Measurements from ENCODE around the gene FMN2.

The FMN2 gene

GRCh38 chr1:240190881-240191401 is 99.3 kb downstream of the FMN2 start:
- H3K9me3 Mint-ChIP-seq = no peaks in the 10 kb centered on the region
- peak; percentile 65 for ATAC-seq
- no peak for DNase-seq (ENCODE audit: low spot score in 2 of 2)
- no peak overlapping the region for H3K4me3 Mint-ChIP-seq
- H3K36me3 Mint-ChIP-seq = no peaks in the 10 kb centered on the region
- peaks cover 6% of the 10 kb centered on the region for H3K4me1 Mint-ChIP-seq
- H3K27ac Mint-ChIP-seq = no peak overlapping the region

- ATAC-seq = no peak
- no peaks in the 10 kb centered on the region for H3K36me3 Mint-ChIP-seq
Observed at GRCh38 chr1:240192851-240193250, 101.2 kb downstream of the FMN2 start.

GRCh38 chr1:240193679-240194078 is 102.0 kb downstream of the FMN2 start:
- no peaks in the 10 kb centered on the region for H3K36me3 Mint-ChIP-seq
- ATAC-seq (peak; percentile 79), DNase-seq (ENCODE audit: low spot score in 2 of 2) (no peak)
- no peak overlapping the region for H3K4me3 Mint-ChIP-seq
- no peaks in the 10 kb centered on the region for H3K9me3 Mint-ChIP-seq
- peaks cover 6% of the 10 kb centered on the region for H3K4me1 Mint-ChIP-seq
- no peak overlapping the region for H3K27ac Mint-ChIP-seq

More at GRCh38 chr1:240192851-240193250, 101.2 kb downstream of the FMN2 start:
- H3K4me1 Mint-ChIP-seq = peaks cover 6% of the 10 kb centered on the region
- no peak overlapping the region for H3K4me3 Mint-ChIP-seq
- no peaks in the 10 kb centered on the region for H3K9me3 Mint-ChIP-seq
- H3K27ac Mint-ChIP-seq = no peak overlapping the region
- DNase-seq (ENCODE audit: low spot score in 2 of 2) = no peak

DNA sequence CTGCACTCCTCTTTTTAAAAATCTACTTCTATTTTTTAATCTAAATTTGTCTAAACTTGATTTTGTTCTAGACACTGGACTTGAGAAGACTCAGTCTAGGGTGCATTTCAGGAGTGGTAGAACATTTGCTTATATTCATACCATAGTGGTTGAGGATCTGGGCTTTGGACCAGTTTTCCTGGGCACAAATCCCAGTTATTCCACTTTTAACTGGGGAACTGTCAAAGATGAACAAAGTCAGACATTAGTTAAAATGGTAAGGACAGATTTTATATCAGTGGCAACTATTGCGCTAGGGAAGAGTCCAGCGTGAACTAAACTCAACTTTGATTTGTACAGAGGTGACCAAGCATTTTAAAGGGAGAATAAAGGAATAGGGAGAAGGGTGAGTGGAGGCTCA is 102.4 kb downstream of the FMN2 start:
- no peak for ATAC-seq
- DNase-seq (ENCODE audit: low spot score in 2 of 2) = no peak
- Mint-ChIP-seq H3K4me1 (peaks cover 6% of the 10 kb centered on the region), H3K27ac (no peak overlapping the region), H3K36me3 (no peaks in the 10 kb centered on the region), H3K9me3 (no peaks in the 10 kb centered on the region), H3K4me3 (no peak overlapping the region)

DNA sequence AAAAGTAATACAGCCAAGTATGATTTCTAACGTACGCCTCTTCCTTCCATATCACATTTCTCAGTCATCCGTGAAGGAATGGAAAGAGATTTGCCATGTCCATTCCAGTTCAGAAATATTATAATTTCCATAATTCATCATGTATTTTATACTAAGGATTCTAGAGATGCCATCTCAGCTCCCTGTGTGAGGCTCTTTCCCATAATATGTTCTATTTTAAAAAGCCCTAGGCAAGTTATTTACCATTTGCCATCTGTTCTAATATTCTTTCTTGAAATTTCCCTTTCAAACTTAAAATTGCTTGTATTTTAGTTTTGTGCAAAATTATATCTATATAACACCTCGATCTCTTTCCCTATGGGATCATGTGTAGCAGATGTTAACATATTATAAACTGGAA is 106.7 kb downstream of the FMN2 start:
- Mint-ChIP-seq H3K4me1 (no peaks in the 10 kb centered on the region), H3K27ac (no peak overlapping the region), H3K9me3 (peaks cover 4% of the 10 kb centered on the region), H3K4me3 (no peak overlapping the region), H3K36me3 (no peaks in the 10 kb centered on the region)
- ATAC-seq (no peak), DNase-seq (ENCODE audit: low spot score in 2 of 2) (no peak)

DNA sequence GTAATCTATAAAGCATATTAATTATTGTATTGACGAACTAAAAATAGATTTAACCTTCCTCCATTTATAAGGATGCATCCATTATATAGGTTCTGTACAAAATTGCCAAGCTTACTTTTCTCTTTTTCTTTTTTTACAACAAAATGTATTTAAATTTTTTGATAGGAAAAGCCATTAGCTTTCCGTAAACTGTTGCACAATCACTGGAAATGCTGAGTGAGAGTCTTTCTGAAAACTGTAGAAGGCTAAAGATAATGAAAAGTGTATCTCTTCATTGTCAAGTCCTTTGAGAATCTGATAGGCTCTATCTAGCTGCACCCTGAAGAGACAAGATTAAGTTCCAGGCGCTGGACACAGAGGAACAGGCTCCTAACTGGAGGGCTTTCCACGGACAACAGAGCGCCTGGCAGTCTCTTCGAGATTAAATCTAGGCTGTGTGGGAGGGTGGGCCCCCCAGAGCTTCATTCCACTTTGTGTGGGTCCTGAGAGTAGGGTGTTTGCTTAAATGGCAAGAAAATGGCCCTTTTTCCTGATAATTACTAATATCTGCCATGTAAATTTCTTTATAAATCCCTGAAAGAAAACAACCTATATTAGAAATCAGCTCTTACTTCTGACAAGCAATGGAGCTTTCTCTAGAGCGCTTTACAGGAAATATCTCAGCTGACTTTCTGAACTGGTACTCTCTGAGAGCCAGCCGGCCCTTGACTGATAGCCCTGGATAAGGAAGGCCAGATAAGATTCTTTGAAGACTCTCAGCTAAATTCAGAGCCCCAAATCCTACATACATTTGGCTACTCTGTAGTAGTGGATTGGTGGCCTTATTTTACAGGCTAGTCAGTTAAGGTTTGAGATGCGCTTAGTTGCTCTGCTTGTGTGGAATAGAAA is 108.3 kb downstream of the FMN2 start:
- Mint-ChIP-seq H3K36me3 (no peaks in the 10 kb centered on the region), H3K4me3 (no peak overlapping the region), H3K4me1 (no peaks in the 10 kb centered on the region), H3K9me3 (peaks cover 4% of the 10 kb centered on the region), H3K27ac (no peak overlapping the region)
- ATAC-seq (no peak), DNase-seq (ENCODE audit: low spot score in 2 of 2) (no peak)

DNA sequence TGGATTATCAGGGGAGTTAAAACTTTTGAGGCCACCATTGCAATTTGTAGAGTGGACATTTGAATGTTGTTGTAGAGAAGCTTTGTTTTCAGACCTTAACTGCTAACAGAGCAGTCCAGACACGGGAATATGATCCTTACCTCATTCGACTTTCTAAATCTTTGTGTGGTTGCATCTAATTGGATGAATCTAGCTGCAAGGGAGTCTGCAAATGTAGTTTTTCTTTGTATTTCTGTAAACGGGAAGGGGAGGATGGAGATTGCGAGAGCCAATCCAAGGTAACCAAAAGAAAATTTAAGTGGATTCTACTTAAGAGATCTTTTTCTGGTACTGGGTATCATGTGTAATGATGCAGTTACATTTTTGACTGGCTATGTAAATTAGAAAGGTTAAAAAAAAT is 110.2 kb downstream of the FMN2 start:
- Mint-ChIP-seq H3K4me3 (no peak overlapping the region), H3K4me1 (no peaks in the 10 kb centered on the region), H3K27ac (no peak overlapping the region), H3K9me3 (peaks cover 4% of the 10 kb centered on the region), H3K36me3 (no peaks in the 10 kb centered on the region)
- ATAC-seq (no peak), DNase-seq (ENCODE audit: low spot score in 2 of 2) (no peak)

- DNase-seq (ENCODE audit: low spot score in 2 of 2) (no peak), ATAC-seq (peak; percentile 19)
- H3K36me3 Mint-ChIP-seq = no peaks in the 10 kb centered on the region
- H3K4me3 Mint-ChIP-seq = no peak overlapping the region
- H3K9me3 Mint-ChIP-seq = no peaks in the 10 kb centered on the region
- no peak overlapping the region for H3K27ac Mint-ChIP-seq
- H3K4me1 Mint-ChIP-seq = no peaks in the 10 kb centered on the region
Observed at GRCh38 chr1:240207073-240207709, 115.5 kb downstream of the FMN2 start.

DNA sequence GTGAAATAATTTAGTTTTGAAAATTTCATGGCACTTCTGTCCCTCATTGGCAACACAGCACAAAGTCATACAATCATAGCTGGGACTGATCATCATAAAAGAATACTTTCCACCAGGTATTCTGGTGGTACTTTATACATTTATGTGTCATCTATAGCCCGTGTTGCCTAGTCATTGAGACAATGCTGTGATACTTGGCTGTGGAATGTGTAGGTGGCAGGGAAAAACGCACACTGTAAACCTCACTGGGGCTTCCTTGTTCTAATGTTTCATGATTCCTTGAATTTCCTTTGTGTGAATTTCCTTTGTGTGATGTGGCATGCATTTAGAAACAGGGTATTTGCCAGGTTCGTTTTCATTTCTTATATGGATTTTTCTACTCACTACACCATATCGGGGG is 118.3 kb downstream of the FMN2 start:
- Mint-ChIP-seq H3K27ac (no peak overlapping the region), H3K36me3 (no peaks in the 10 kb centered on the region), H3K9me3 (no peaks in the 10 kb centered on the region), H3K4me3 (no peak overlapping the region), H3K4me1 (no peaks in the 10 kb centered on the region)
- DNase-seq (ENCODE audit: low spot score in 2 of 2) = no peak
- no peak for ATAC-seq

DNA sequence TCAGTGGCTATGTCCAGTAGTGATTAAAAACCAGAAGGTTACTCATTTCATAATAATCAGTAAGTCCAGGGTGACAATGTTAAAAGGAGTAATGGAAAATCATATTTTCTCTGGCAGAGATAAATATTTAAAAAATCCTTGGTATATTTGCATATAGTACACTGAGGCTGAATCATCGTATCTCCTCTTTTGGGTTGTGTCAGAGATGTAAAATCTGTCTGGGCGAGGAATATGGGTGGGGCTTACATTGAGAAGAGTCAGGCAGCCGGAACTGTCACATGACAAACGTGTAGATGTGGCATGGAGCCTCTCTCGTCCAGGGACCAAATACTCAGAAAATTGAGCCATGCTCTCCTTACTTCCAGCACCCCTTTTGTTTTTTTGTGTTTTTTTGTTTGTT is 120.9 kb downstream of the FMN2 start:
- no peak for DNase-seq (ENCODE audit: low spot score in 2 of 2)
- H3K36me3 Mint-ChIP-seq = no peaks in the 10 kb centered on the region
- no peaks in the 10 kb centered on the region for H3K4me1 Mint-ChIP-seq
- H3K4me3 Mint-ChIP-seq = no peak overlapping the region
- H3K9me3 Mint-ChIP-seq = no peaks in the 10 kb centered on the region
- no peak overlapping the region for H3K27ac Mint-ChIP-seq
- ATAC-seq = no peak

GRCh38 chr1:240217403-240217802 is 125.7 kb downstream of the FMN2 start:
- no peaks in the 10 kb centered on the region for H3K36me3 Mint-ChIP-seq
- no peak for ATAC-seq
- no peak overlapping the region for H3K4me3 Mint-ChIP-seq
- no peak for DNase-seq (ENCODE audit: low spot score in 2 of 2)
- H3K4me1 Mint-ChIP-seq = no peaks in the 10 kb centered on the region
- H3K27ac Mint-ChIP-seq = no peak overlapping the region
- peaks cover 3% of the 10 kb centered on the region for H3K9me3 Mint-ChIP-seq

DNA sequence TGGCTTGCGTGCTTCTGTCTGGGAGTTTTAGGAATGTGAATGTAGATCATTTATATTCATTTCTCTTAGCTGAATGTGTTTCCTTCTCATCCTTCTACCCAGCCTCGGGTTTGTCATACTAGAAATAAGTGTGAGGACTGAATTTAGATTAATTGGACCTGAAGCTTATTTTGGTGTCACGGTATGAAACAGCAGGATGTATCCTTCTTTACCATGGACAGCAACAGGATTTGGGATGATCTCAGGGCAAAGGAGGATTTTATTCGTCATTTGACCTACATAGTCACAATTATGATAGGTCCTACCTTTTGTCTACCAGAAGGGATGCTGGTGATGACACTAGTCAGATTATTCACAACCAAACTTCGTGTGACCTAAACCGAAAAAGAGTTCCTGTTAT is 127.4 kb downstream of the FMN2 start:
- H3K4me3 Mint-ChIP-seq = no peak overlapping the region
- ATAC-seq (no peak), DNase-seq (ENCODE audit: low spot score in 2 of 2) (no peak)
- no peak overlapping the region for H3K27ac Mint-ChIP-seq
- H3K36me3 Mint-ChIP-seq = no peaks in the 10 kb centered on the region
- no peaks in the 10 kb centered on the region for H3K4me1 Mint-ChIP-seq
- H3K9me3 Mint-ChIP-seq = peaks cover 10% of the 10 kb centered on the region

GRCh38 chr1:240226102-240226501 is 134.4 kb downstream of the FMN2 start:
- no peaks in the 10 kb centered on the region for H3K4me1 Mint-ChIP-seq
- no peaks in the 10 kb centered on the region for H3K36me3 Mint-ChIP-seq
- DNase-seq (ENCODE audit: low spot score in 2 of 2) = no peak
- no peak for ATAC-seq
- peaks cover 25% of the 10 kb centered on the region for H3K9me3 Mint-ChIP-seq
- no peak overlapping the region for H3K4me3 Mint-ChIP-seq
- H3K27ac Mint-ChIP-seq = no peak overlapping the region

DNA sequence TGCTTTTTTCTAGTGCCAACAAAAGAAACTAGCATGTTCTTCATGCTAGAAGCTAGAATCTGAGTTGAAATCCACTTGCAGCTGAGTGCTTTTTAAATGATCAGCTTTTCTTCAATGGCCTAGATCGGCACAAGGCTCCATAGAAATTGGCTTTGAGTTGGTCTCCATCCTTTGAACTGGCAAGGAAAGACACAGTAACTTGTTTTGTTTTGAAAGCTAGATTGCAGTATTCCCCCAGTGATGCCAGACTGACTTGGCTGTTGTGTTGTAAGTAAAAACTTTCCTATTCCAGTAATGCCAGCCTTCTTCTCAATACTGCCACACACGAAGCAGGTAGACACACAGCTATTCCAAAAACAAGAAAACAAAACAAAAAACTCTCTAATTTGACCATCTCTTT is 139.1 kb downstream of the FMN2 start:
- Mint-ChIP-seq H3K4me3 (no peak overlapping the region), H3K4me1 (no peaks in the 10 kb centered on the region), H3K36me3 (no peaks in the 10 kb centered on the region), H3K27ac (no peak overlapping the region), H3K9me3 (peaks cover 7% of the 10 kb centered on the region)
- DNase-seq (ENCODE audit: low spot score in 2 of 2) = no peak
- no peak for ATAC-seq

DNA sequence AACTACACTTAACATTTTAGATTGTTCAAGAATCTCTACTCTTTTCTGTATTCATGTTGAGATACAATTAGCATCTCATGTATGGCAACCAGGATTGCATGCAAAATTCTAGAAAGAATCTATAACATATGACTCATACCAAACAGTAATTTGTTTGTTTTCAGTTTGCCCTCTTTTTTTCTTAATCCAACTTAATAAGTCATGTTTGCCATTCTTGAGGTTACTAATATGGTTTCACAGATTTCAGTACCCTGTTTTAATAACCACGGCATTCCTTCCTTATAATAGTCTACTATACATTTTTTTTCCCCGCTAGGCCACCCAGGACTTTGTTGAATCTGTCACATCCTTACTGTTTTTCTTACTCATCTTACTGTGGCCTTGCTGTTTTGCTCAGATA is 140.8 kb downstream of the FMN2 start:
- no peak overlapping the region for H3K4me3 Mint-ChIP-seq
- H3K9me3 Mint-ChIP-seq = peaks cover 3% of the 10 kb centered on the region
- H3K4me1 Mint-ChIP-seq = no peaks in the 10 kb centered on the region
- ATAC-seq (no peak), DNase-seq (ENCODE audit: low spot score in 2 of 2) (no peak)
- no peak overlapping the region for H3K27ac Mint-ChIP-seq
- H3K36me3 Mint-ChIP-seq = no peaks in the 10 kb centered on the region

Measured in stimulated activated effector memory CD8-positive, alpha-beta T cell treated with anti-CD3 and anti-CD28 coated beads, Interleukin-12 subunit alpha, Interleukin-12 subunit beta, amount 100 ng/mL, for 72 hours (primary cell).